HCT116 (cell line): ENCODE measurements around the gene TFIP11. TPM values are rescaled to one million over a fixed set of nuclear protein-coding genes. Genes with fewer than 3 reads are reported as not detected.
"Not testable (repeated sequence)": the region's sequence is repeated elsewhere in the genome, so short reads cannot be mapped to it uniquely, and the experiment has no call there.

Experiments
- ATAC-seq: fragments of 200-7000 bp; cut with Tn5 transposase; 2 replicates; pipeline ENCODE4 v1.9.1; 2020; ENCODE audit warnings: mild to moderate bottlenecking, moderate library complexity
- BruUV-seq: library from RNA; stranded (reverse); fragments of 400-500 nt; replicated peaks from 2 replicates; lab custom pipeline; 2021; lab: Mats Ljungman, UMichigan
- CTCF ChIA-PET: fragments of 300-600 bp; sonication (Branson Sonifier 250); formaldehyde crosslinking; loops from one replicate; lab custom pipeline; 2021; ENCODE audit warnings: antibody characterized with exemption; lab: Charles Lee
- POLR2A ChIA-PET: fragments of 300-600, 350-600 bp; sonication (Branson Sonifier 250); formaldehyde crosslinking; loops from one replicate; lab custom pipeline; 2021; ENCODE audit warnings: antibody characterized with exemption; lab: Charles Lee
- RAD21 ChIA-PET, 2 experiments: fragments of 300-600 bp; sonication (Branson Sonifier 250); formaldehyde crosslinking; loops; one replicate each; lab custom pipeline; 2023; ENCODE audit warnings: low total read pairs in 2 of 2; ENCODE audit not compliant: uncharacterized antibody in 2 of 2, unreplicated experiment in 2 of 2, low non-redundant PET in 1 of 2; lab: Charles Lee
- DNase-seq: peaks from one replicate; pipeline ENCODE4 v3.0.0-alpha.2; 2010; ENCODE audit warnings: low read depth, low spot score
- H2AFZ ChIP-seq: fragments of 200-600 bp; shearing (Covaris generic), sonication (generic); 2 replicates; pipeline ENCODE4 v1.6.1; 2017; ENCODE audit warnings: low read depth, mixed run types, mixed read lengths, antibody characterized with exemption, low read length; ENCODE audit not compliant: poor library complexity, severe bottlenecking
- H3K27ac ChIP-seq: 2 replicates; pipeline ENCODE4 v1.5.1; 2012; ENCODE audit warnings: low read depth, low read length
- H3K27me3 ChIP-seq: fragments of 200-600 bp; sonication (generic); 2 replicates; pipeline ENCODE4 v1.6.1; 2016; ENCODE audit warnings: mixed run types, low read length, mixed read lengths; ENCODE audit not compliant: insufficient read depth
- H3K36me3 ChIP-seq, 2 experiments: fragments of 200-500 bp in 1 of 2; fragments of 200-600 bp in 1 of 2; sonication (Bioruptor generic) in 1 of 2; sonication (generic) in 1 of 2; 2 replicates each; pipeline versions ENCODE4 v1.5.1 to v1.6.1; 2014 to 2016; ENCODE audit warnings: low read length in 2 of 2, inconsistent platforms in 1 of 2, mixed read lengths in 1 of 2, mixed run types in 1 of 2; ENCODE audit not compliant: insufficient read depth in 2 of 2, control insufficient read depth in 1 of 2
- H3K4me1 ChIP-seq, 2 experiments: fragments of 200-600 bp in 1 of 2; sonication (generic) in 1 of 2; 2 replicates each; pipeline versions ENCODE4 v1.5.1 to v1.6.1; 2012 to 2017; ENCODE audit warnings: low read length in 2 of 2, inconsistent platforms in 1 of 2, mild to moderate bottlenecking in 1 of 2, mixed read lengths in 1 of 2, mixed run types in 1 of 2, moderate library complexity in 1 of 2; ENCODE audit not compliant: insufficient read depth in 2 of 2, control insufficient read depth in 1 of 2
- H3K4me2 ChIP-seq: fragments of 200-600 bp; sonication (generic); 2 replicates; pipeline ENCODE4 v1.6.1; 2017; ENCODE audit warnings: mixed run types, low read length, mixed read lengths
- H3K4me3 ChIP-seq, 2 experiments: fragments of 200-600 bp in 1 of 2; sonication (generic) in 1 of 2; replicated peaks in 1 of 2; 2 replicates each; pipeline ENCODE4 v1.5.1; 2011 to 2016; ENCODE audit warnings: low read length in 2 of 2, control low read depth in 1 of 2, low read depth in 1 of 2, mild to moderate bottlenecking in 1 of 2, mixed read lengths in 1 of 2, mixed run types in 1 of 2
- H3K79me2 ChIP-seq: fragments of 200-600 bp; sonication (generic); 2 replicates; pipeline ENCODE4 v1.6.1; 2017; ENCODE audit warnings: mild to moderate bottlenecking, mixed run types, low read length, moderate library complexity, mixed read lengths; ENCODE audit not compliant: insufficient read depth
- H3K9ac ChIP-seq: fragments of 200-600 bp; sonication (generic); 2 replicates; pipeline ENCODE4 v1.6.1; 2016; ENCODE audit warnings: low read length, mixed read lengths
- H3K9me2 ChIP-seq: fragments of 200-600 bp; sonication (generic), shearing (Covaris generic); 2 replicates; pipeline ENCODE4 v1.6.1; 2017; ENCODE audit warnings: mixed run types, mild to moderate bottlenecking, moderate library complexity; ENCODE audit not compliant: insufficient read depth
- H3K9me3 ChIP-seq, 2 experiments: fragments of 200-500 bp in 1 of 2; fragments of 200-600 bp in 1 of 2; sonication (Bioruptor generic) in 1 of 2; sonication (generic) in 1 of 2; 2 replicates each; pipeline ENCODE4 v1.6.1; 2014 to 2017; ENCODE audit warnings: low read length in 2 of 2, mixed read lengths in 2 of 2, inconsistent platforms in 1 of 2, low read depth in 1 of 2, mild to moderate bottlenecking in 1 of 2, mixed run types in 1 of 2, moderate library complexity in 1 of 2; ENCODE audit not compliant: control insufficient read depth in 1 of 2, insufficient read depth in 1 of 2
- H4K20me1 ChIP-seq: fragments of 200-600 bp; sonication (generic), shearing (Covaris generic); 2 replicates; pipeline ENCODE4 v1.6.1; 2017; ENCODE audit warnings: mixed run types, mild to moderate bottlenecking, moderate library complexity; ENCODE audit not compliant: insufficient read depth
- CBX3 ChIP-seq: IDR thresholded peaks from 2 replicates; pipeline ENCODE4 v1.6.1; 2012; ENCODE audit warnings: low read depth
- CEBPB ChIP-seq: IDR thresholded peaks from 2 replicates; pipeline ENCODE4 v1.6.1; 2012; ENCODE audit warnings: low read depth
- ELF1 ChIP-seq: IDR thresholded peaks from 2 replicates; pipeline ENCODE4 v1.6.1; 2012; ENCODE audit warnings: low read depth, borderline replicate concordance
- EZH2 ChIP-seq: fragments of 200-600 bp; sonication (generic); IDR thresholded peaks from 2 replicates; pipeline ENCODE4 v1.6.1; 2017; ENCODE audit warnings: antibody characterized with exemption, mixed run types
- EZH2phosphoT487 ChIP-seq: fragments of 200-600 bp; IDR thresholded peaks from 2 replicates; pipeline ENCODE4 v1.6.1; 2018; ENCODE audit warnings: antibody characterized with exemption, borderline replicate concordance
- POLR2A ChIP-seq: IDR thresholded peaks from 2 replicates; pipeline ENCODE4 v1.7.0; 2011; ENCODE audit warnings: borderline replicate concordance; ENCODE audit not compliant: insufficient read depth, insufficient read length; ENCODE audit errors: extremely low read depth
- POLR2AphosphoS5 ChIP-seq: IDR thresholded peaks from 2 replicates; pipeline ENCODE4 v1.6.1; 2011; ENCODE audit warnings: mild to moderate bottlenecking, low read depth, low read length, moderate library complexity
- RAD21 ChIP-seq: IDR thresholded peaks from 2 replicates; pipeline ENCODE4 v1.6.1; 2012; ENCODE audit warnings: low read depth, mild to moderate bottlenecking
- SIN3A ChIP-seq: IDR thresholded peaks from 2 replicates; pipeline ENCODE4 v1.6.1; 2012; ENCODE audit warnings: low read depth
- SRF ChIP-seq: IDR thresholded peaks from 2 replicates; pipeline ENCODE4 v1.6.1; 2012; ENCODE audit warnings: low read depth
- ZBTB33 ChIP-seq: IDR thresholded peaks from 2 replicates; pipeline ENCODE4 v1.6.1; 2011; ENCODE audit warnings: mild to moderate bottlenecking, low read length, moderate library complexity; ENCODE audit not compliant: insufficient replicate concordance; ENCODE audit errors: extremely low read depth
- ZFX ChIP-seq: fragments of 450-650 bp; IDR thresholded peaks from 2 replicates; pipeline ENCODE4 v1.6.1; 2017
- intact Hi-C: fragments of 100-400 bp; cut with micrococcal nuclease; formaldehyde crosslinking; loops from 2 replicates; pipeline ENCODE4 v1.10.0; 2022
- total RNA-seq: library from RNA; stranded (reverse); gene quantifications from one replicate; pipeline ENCODE4 v1.2.1, GENCODE V29; 2021; ENCODE audit not compliant: unreplicated experiment

Gene TFIP11
- total RNA-seq, 1 experiment from 2014 or later: 28.1 TPM

GRCh38 chr22:26529345-26529744 lies 17.1 kb upstream of the TFIP11 start:
- Histone ChIP-seq H3K4me3 (no peak overlapping the region), H3K36me3 (peaks cover 0 to 4% of the 10 kb centered on the region in 2 experiments; a peak in 2 of 4 replicates)
- TF ChIP-seq SIN3A (no peak), RAD21 (no peak), POLR2AphosphoS5 (no peak), ZFX (no peak), CBX3 (no peak), CEBPB (no peak), EZH2 (no peak), ZBTB33 (no peak), POLR2A (no peak), ELF1 (no peak), EZH2phosphoT487 (no peak), SRF (no peak)
- TF ChIP-seq, all 23 proteins: peak for 0
- ChIA-PET RAD21 (no interaction called here), CTCF (no interaction called here), POLR2A (no interaction called here)
- intact Hi-C loops: no loop called here
- Histone ChIP-seq H3K27ac (no peak overlapping the region), H3K4me1 (no peaks in the 10 kb centered on the region), H4K20me1 (no peaks in the 10 kb centered on the region), H3K4me2 (no peak overlapping the region), H3K9me3 (no peaks in the 10 kb centered on the region), H3K9ac (no peak overlapping the region), H3K79me2 (no peaks in the 10 kb centered on the region), H3K9me2 (no peaks in the 10 kb centered on the region), H3K27me3 (no peaks in the 10 kb centered on the region), H2AFZ (no peak overlapping the region)
- DNase-seq: no peak
- BruUV-seq: no TSS peak
- no peak for ATAC-seq

DNA sequence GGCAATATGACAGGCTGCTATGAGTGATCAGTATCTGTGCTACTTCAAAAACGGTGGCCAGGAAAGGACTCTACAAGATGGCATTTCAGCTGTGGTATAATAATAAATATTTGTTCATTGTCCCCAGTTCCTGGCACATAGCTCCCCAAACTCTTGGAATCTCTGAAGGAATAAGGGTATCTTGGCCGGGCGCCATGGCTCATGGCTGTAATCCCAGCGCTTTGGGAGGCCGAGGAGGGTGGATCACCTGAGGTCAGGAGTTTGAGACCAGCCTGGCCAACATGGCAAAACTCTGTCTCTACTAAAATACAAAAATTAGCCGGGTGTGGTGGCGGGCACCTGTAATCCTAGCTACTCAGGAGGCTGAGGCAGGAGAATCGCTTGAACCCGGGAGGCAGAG lies 16.2 kb upstream of the TFIP11 start:
- BruUV-seq, H3K4me3 ChIP-seq, H3K27me3 ChIP-seq, POLR2A ChIA-PET, intact Hi-C loops, ATAC-seq, H3K9me3 ChIP-seq, H3K9ac ChIP-seq, DNase-seq, H4K20me1 ChIP-seq, H2AFZ ChIP-seq, H3K4me2 ChIP-seq, H3K4me1 ChIP-seq, H3K27ac ChIP-seq, H3K36me3 ChIP-seq, RAD21 ChIA-PET, H3K79me2 ChIP-seq, CTCF ChIA-PET, H3K9me2 ChIP-seq: not testable (repeated sequence)
